ENCODE results near the gene ZNF646.
A peak's percentile ranks its signal among the peaks of the same experiment; 100 is the strongest.

Gene ZNF646

DNA sequence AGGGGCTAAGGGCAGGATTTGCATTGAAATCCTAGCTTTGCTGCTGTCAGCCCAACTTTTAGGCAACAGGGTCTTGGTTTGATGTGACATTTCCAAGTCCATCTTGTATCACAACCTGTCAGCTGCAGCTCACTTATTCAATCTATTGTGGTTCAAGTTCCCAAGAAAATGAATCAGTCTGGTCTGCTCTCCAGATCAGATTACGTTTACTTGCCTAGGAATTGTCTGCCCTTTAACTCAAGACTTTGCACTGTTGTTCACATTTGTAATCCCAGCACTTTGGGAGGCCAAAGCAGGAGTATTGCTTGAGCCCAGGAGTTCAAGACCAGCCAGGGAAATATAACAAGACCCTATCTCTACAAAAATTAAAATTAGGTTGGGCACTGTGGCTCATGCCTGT is 30.9 kb upstream of the ZNF646 start:
- no peak overlapping the region for H3K4me2 ChIP-seq (ENCODE audit: low read length)
- H3K27me3 ChIP-seq (ENCODE audit: control insufficient read depth, insufficient read depth, low read length) = no peaks in the 10 kb centered on the region
- H3K36me3 ChIP-seq (ENCODE audit: insufficient read depth, low read length) = peaks cover 43% of the 10 kb centered on the region
- no peak overlapping the region for H3K9ac ChIP-seq (ENCODE audit: low read depth, low read length)
- no peaks in the 10 kb centered on the region for H3K4me1 ChIP-seq (ENCODE audit: control insufficient read depth, insufficient read depth, low read length)
- no peaks in the 10 kb centered on the region for H3K9me3 ChIP-seq (replicated peaks; ENCODE audit: low read length)
- H3K4me3 ChIP-seq (ENCODE audit: low read length) = no peak overlapping the region

DNA sequence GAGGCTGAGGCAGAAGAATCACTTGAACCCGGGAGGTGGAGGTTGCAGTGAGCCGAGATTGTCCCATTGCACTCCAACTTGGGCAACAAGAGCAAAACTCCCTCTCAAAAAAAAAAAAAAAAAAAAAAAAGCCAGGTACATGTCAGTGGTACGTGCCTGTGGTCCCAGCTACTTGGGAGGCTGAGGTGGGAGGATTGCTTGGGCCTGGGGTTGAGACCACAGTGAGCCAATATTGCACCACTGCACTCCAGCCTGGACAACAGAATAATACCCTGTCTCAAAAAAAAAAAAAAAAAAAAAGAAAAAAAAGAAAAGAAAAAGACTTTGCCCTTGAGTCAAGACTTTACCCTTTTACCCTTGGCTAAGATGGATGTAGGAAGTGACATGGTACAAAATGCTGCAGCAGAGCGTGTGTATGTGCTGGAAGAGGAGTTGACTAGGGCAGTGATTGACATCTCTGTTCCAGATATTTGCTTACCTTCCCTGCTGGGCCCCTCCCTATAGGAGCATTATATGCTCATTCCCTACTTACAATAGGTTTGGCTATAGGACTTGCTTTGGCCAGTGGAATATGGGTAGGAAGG is 30.2 kb upstream of the ZNF646 start:
- Histone ChIP-seq H3K4me3 (ENCODE audit: low read length) (no peak overlapping the region), H3K27me3 (ENCODE audit: control insufficient read depth, insufficient read depth, low read length) (no peaks in the 10 kb centered on the region), H3K9me3 (replicated peaks; ENCODE audit: low read length) (no peaks in the 10 kb centered on the region), H3K4me1 (ENCODE audit: control insufficient read depth, insufficient read depth, low read length) (no peaks in the 10 kb centered on the region), H3K4me2 (ENCODE audit: low read length) (no peak overlapping the region), H3K9ac (ENCODE audit: low read depth, low read length) (no peak overlapping the region), H3K36me3 (ENCODE audit: insufficient read depth, low read length) (peaks cover 37% of the 10 kb centered on the region)

DNA sequence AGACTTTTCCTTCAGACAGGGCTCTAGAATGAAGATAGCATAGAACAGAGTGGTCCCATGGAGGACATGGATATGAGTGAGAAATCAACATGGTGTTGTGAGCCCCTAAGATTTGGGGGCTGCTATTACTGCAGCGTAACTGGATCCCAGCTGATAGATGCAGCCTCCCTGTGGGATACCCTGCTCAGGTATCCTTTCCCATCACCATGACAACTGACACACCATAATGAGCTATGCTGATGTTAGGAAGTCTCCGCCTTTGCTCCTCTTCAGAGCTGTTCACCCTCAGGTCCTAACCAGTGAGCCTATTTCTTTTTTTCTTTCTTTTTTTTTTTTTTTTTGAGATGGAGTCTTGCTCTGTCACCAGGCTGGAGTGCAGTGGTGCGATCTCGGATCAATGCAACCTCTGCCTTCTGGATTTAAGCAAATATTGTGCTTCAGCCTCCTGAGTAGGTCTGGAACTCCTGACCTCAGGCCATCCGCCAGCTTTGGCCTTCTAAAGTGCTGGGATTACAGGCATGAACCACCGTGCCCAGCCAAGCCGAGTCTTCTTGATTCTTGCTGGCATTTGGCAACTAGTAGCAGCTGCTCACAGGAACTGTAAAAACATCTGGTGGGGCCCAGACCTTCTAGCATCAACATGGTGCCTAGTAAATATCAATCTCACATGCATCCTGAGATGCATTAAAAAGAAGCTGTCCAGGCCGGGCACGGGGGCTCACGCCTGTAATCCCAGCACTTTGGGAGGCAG is 23.8 kb upstream of the ZNF646 start:
- Histone ChIP-seq H3K4me2 (ENCODE audit: low read length) (no peak overlapping the region), H3K4me3 (ENCODE audit: low read length) (no peak overlapping the region)

DNA sequence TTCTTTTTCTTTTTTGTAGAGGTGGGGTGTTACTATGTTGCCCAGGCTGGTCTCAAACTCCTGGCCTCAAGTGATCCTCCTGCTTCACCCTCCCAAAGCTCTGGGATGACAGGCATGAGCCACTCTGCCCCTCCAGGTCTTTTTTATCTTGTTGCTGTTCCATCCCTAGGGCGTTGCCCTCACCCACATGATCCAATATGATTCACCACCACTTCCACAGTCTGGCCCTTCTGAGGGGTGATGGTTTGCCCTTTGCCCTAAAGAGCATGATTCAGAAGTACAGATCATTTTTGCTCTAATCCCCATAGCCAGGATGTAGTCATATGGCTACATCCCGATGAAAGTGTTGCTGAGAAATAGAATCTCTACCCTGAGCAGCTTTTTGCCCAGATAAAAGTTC is 22.1 kb upstream of the ZNF646 start:
- H3K4me1 ChIP-seq (ENCODE audit: control insufficient read depth, insufficient read depth, low read length) = peaks cover 25% of the 10 kb centered on the region
- no peaks in the 10 kb centered on the region for H3K27me3 ChIP-seq (ENCODE audit: control insufficient read depth, insufficient read depth, low read length)
- H3K4me2 ChIP-seq (ENCODE audit: low read length) = peak overlapping the region; percentile 31
- H3K9me3 ChIP-seq (replicated peaks; ENCODE audit: low read length) = no peaks in the 10 kb centered on the region
- H3K4me3 ChIP-seq (ENCODE audit: low read length) = no peak overlapping the region
- H3K9ac ChIP-seq (ENCODE audit: low read depth, low read length) = peak overlapping the region; percentile 30
- no peaks in the 10 kb centered on the region for H3K36me3 ChIP-seq (ENCODE audit: insufficient read depth, low read length)

More for the DNA sequence above, 23.8 kb upstream of the ZNF646 start:
- no peaks in the 10 kb centered on the region for H3K27me3 ChIP-seq (ENCODE audit: control insufficient read depth, insufficient read depth, low read length)
- H3K9me3 ChIP-seq (replicated peaks; ENCODE audit: low read length) = no peaks in the 10 kb centered on the region
- H3K9ac ChIP-seq (ENCODE audit: low read depth, low read length) = no peak overlapping the region
- H3K36me3 ChIP-seq (ENCODE audit: insufficient read depth, low read length) = no peaks in the 10 kb centered on the region
- H3K4me1 ChIP-seq (ENCODE audit: control insufficient read depth, insufficient read depth, low read length) = peaks cover 25% of the 10 kb centered on the region

DNA sequence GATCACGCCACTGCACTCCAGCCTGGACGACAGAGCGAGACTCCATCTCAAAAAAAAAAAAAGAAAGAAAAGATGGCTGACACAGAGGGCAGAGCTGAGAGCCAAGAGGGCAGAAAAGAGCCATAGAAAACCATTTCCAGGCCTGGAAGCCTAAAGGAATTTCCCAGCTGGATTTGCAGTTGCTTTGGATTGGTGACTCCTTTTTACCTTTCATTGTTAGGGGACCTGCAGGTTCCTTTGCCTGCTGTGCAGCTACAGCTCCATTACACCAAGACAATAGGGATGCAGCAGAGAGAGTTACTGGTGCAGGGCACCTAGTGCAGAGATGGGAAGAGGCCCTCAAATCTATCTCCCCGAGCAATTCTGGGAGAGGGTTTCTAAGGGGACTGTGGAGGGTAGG is 18.6 kb upstream of the ZNF646 start:
- no peak overlapping the region for H3K9ac ChIP-seq (ENCODE audit: low read depth, low read length)
- H3K4me3 ChIP-seq (ENCODE audit: low read length) = no peak overlapping the region
- peaks cover 18% of the 10 kb centered on the region for H3K36me3 ChIP-seq (ENCODE audit: insufficient read depth, low read length)
- H3K27me3 ChIP-seq (ENCODE audit: control insufficient read depth, insufficient read depth, low read length) = no peaks in the 10 kb centered on the region
- H3K4me1 ChIP-seq (ENCODE audit: control insufficient read depth, insufficient read depth, low read length) = peaks cover 20% of the 10 kb centered on the region
- no peak overlapping the region for H3K4me2 ChIP-seq (ENCODE audit: low read length)
- no peaks in the 10 kb centered on the region for H3K9me3 ChIP-seq (replicated peaks; ENCODE audit: low read length)

DNA sequence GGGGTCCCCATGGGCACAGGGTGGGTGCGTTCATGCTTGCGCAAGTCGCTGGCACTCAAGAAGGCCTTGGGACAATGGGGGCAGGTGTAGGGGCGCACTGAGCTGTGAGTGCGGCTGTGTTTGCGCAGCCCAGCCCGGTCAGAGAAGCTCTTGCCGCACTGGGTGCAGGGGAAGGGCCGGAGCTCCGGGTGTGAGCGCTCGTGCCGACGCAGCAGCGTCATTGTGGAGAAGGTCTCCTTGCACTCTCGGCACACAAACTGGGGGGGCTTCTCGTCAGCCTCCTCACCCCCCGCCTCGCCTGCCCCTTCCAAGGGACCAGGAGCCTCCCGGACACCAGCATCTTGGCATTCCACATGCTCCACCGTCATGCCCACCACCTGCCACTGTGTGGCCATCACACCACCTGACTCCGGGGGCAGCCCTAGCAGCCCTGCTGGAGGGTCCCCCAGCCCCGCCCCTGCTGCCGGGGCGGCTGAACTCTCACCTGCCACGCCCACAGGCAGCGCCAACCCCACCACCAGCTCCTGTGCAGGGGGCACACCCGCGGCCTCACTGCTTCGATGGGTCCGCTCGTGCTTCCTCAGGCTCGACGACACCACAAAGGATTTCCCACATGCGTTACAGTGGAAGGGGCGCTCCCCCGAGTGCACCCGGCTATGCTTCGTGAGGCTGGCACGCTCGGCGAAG is 13.0 kb upstream of the ZNF646 start:
- peaks cover 29% of the 10 kb centered on the region for H3K4me1 ChIP-seq (ENCODE audit: control insufficient read depth, insufficient read depth, low read length)
- H3K4me3 ChIP-seq (ENCODE audit: low read length) = no peak overlapping the region

DNA sequence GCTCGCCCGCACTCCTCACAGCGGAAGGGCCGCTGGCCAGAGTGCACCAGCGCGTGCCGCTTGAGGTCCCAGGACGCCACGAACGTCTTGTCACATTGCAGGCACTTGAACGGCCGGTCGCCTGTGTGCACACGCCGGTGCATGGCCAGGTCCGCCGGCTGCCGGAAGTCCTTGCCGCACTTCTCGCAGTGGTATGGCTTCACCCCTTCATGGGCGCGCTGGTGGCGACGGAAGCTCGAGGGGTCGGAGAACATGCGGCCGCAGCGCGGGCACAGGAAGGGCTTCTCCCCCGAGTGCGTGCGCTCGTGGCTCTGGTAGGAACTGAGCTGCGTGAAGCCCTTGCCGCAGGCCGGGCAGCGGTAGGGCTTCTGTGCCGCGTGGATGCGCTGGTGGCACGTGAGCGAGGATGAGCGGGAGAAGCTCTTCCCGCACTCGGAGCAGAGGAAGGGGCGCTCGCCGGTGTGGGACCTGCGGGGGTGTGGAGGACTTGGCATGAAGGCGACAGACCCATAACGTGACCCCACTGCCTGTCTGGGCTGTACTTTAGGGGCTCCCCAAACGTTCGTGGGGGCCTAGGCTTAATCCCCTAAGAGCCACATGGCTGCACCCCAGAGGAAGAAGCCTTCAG is 12.3 kb upstream of the ZNF646 start:
- Histone ChIP-seq H3K9me3 (replicated peaks; ENCODE audit: low read length) (no peaks in the 10 kb centered on the region), H3K36me3 (ENCODE audit: insufficient read depth, low read length) (peaks cover 49% of the 10 kb centered on the region), H3K4me2 (ENCODE audit: low read length) (no peak overlapping the region), H3K9ac (ENCODE audit: low read depth, low read length) (no peak overlapping the region), H3K4me3 (ENCODE audit: low read length) (no peak overlapping the region), H3K27me3 (ENCODE audit: control insufficient read depth, insufficient read depth, low read length) (no peaks in the 10 kb centered on the region), H3K4me1 (ENCODE audit: control insufficient read depth, insufficient read depth, low read length) (peaks cover 31% of the 10 kb centered on the region)

More for the DNA sequence above, 13.0 kb upstream of the ZNF646 start:
- H3K4me2 ChIP-seq (ENCODE audit: low read length) = no peak overlapping the region
- no peak overlapping the region for H3K9ac ChIP-seq (ENCODE audit: low read depth, low read length)
- no peaks in the 10 kb centered on the region for H3K9me3 ChIP-seq (replicated peaks; ENCODE audit: low read length)
- no peaks in the 10 kb centered on the region for H3K27me3 ChIP-seq (ENCODE audit: control insufficient read depth, insufficient read depth, low read length)
- peaks cover 49% of the 10 kb centered on the region for H3K36me3 ChIP-seq (ENCODE audit: insufficient read depth, low read length)

DNA sequence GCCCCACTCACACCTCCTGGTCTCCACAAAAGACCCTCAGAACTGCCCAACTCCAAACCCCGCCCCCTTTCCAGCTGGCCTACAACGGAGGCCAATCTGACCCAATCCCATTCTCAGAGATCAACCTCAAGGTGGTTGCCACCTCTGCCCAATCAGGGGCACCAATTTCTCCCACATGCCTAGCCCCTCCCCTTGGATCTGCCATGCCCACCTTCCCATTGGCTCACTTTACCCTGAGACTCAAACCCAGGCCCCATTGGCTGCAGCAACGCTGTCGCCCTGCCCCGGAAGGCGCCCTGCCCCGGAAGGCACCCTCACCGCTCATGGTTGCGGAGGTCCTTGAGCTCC is 10.8 kb upstream of the ZNF646 start:
- peak overlapping the region; percentile 75 for H3K4me2 ChIP-seq (ENCODE audit: low read length)
- peak overlapping the region; percentile 84 for H3K9ac ChIP-seq (ENCODE audit: low read depth, low read length)
- H3K4me1 ChIP-seq (ENCODE audit: control insufficient read depth, insufficient read depth, low read length) = peaks cover 31% of the 10 kb centered on the region
- H3K4me3 ChIP-seq (ENCODE audit: low read length) = peak overlapping the region; percentile 56
- no peaks in the 10 kb centered on the region for H3K9me3 ChIP-seq (replicated peaks; ENCODE audit: low read length)
- peaks cover 43% of the 10 kb centered on the region for H3K36me3 ChIP-seq (ENCODE audit: insufficient read depth, low read length)
- H3K27me3 ChIP-seq (ENCODE audit: control insufficient read depth, insufficient read depth, low read length) = no peaks in the 10 kb centered on the region

DNA sequence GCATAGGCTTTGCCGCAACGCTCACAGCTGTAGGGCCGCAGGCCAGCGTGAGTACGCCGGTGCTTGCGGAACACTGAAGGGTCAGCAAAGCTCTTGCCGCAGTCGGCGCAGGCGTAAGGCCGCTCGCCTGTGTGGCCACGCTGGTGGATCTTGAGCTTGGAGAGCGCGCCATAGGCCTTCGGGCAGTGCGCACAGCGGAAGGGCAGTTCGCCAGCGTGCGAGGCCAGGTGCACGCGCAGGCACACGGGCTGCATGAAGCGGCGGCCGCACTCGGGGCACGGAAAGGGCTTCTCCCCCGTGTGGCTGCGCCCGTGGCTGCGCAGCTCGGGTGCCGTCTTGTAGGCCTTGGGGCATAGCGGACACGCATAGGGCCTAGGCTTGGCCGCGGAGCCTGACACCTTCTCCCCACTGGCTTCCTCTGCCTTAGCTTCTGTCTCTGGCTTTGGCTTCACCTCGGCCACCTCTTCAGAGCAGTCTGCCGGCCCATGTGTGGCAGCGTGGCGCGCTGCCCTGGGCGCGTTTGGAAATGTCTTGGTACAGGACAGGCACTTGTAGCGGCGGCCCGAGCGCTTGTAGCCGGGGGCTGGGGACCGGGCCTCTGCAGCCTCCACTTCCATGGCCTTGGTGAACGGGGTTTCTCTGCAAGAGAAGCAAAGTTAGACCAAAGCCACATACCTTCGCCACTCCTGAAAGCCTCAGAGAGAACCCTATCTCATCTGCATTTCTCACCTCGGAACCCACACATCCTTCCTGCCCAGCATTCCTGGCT is 10.2 kb upstream of the ZNF646 start:
- Histone ChIP-seq H3K9me3 (replicated peaks; ENCODE audit: low read length) (no peaks in the 10 kb centered on the region), H3K27me3 (ENCODE audit: control insufficient read depth, insufficient read depth, low read length) (no peaks in the 10 kb centered on the region), H3K9ac (ENCODE audit: low read depth, low read length) (peak overlapping the region; percentile 84), H3K4me1 (ENCODE audit: control insufficient read depth, insufficient read depth, low read length) (peaks cover 31% of the 10 kb centered on the region), H3K4me2 (ENCODE audit: low read length) (peak overlapping the region; percentile 75), H3K36me3 (ENCODE audit: insufficient read depth, low read length) (peaks cover 43% of the 10 kb centered on the region), H3K4me3 (ENCODE audit: low read length) (peak overlapping the region; percentile 56)

DNA sequence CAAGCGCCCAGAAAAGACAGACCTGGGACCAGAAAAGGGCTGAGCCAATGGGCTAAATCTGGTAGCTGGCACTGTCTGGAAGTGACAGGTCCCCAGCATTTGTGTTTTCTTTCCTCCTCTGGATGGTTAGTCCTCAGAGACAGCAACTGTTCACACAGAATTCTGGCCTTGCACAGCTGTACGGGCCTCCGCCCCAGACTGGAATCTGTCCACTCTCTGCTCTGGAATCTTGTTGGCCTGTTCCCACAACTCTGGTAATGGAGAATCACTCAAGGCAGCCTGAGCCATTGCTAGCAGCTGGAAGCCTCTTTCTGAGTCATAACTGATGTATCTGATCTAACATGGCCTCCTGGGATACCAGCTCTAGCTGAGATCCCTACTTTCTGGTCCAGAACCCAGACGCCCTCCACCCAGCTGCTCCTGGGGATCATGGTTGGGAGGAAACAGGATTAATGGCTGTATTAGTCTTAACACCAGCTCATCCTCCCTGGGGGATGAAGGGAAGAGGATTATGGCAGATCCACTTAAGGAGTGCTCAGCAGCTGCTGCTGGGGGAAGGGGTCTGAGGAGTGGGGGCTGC is 9.2 kb upstream of the ZNF646 start:
- H3K4me2 ChIP-seq (ENCODE audit: low read length) = peak overlapping the region; percentile 75
- peak overlapping the region; percentile 84 for H3K9ac ChIP-seq (ENCODE audit: low read depth, low read length)
- H3K4me3 ChIP-seq (ENCODE audit: low read length) = peak overlapping the region; percentile 56
- H3K9me3 ChIP-seq (replicated peaks; ENCODE audit: low read length) = no peaks in the 10 kb centered on the region
- peaks cover 38% of the 10 kb centered on the region for H3K36me3 ChIP-seq (ENCODE audit: insufficient read depth, low read length)
- peaks cover 31% of the 10 kb centered on the region for H3K4me1 ChIP-seq (ENCODE audit: control insufficient read depth, insufficient read depth, low read length)
- H3K27me3 ChIP-seq (ENCODE audit: control insufficient read depth, insufficient read depth, low read length) = no peaks in the 10 kb centered on the region

DNA sequence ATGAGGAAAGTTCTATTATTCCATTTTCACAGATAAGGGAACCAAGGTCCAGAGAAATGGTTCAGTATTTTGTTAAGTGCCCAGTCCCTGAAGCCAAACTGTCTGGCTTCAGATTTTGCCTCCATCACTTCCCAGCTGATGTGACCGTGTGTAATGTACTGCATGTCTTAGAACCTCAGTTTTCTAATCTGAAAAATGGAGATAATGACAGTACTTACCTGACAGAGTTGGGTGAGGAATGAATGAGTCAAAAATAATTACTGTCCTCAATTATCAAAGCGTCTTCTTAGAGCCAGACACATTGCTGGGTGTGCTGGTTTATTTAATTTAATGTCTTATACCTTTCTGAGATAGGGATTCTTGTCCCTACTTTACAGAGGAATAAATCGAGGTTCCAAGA is 6.9 kb upstream of the ZNF646 start:
- Histone ChIP-seq H3K4me3 (ENCODE audit: low read length) (no peak overlapping the region), H3K9me3 (replicated peaks; ENCODE audit: low read length) (no peaks in the 10 kb centered on the region), H3K4me1 (ENCODE audit: control insufficient read depth, insufficient read depth, low read length) (peaks cover 44% of the 10 kb centered on the region), H3K9ac (ENCODE audit: low read depth, low read length) (no peak overlapping the region), H3K27me3 (ENCODE audit: control insufficient read depth, insufficient read depth, low read length) (no peaks in the 10 kb centered on the region), H3K4me2 (ENCODE audit: low read length) (no peak overlapping the region), H3K36me3 (ENCODE audit: insufficient read depth, low read length) (peaks cover 15% of the 10 kb centered on the region)
